ENCODE measurements around the gene PTPN22.

GRCh38 chr1:113859478-113860175, 11.9 kb downstream of the PTPN22 start:
- TF ChIP-seq POLR2A (IDR thresholded peaks at IDR 0.05) = no peak
- TF ChIP-seq, protein P1, sequence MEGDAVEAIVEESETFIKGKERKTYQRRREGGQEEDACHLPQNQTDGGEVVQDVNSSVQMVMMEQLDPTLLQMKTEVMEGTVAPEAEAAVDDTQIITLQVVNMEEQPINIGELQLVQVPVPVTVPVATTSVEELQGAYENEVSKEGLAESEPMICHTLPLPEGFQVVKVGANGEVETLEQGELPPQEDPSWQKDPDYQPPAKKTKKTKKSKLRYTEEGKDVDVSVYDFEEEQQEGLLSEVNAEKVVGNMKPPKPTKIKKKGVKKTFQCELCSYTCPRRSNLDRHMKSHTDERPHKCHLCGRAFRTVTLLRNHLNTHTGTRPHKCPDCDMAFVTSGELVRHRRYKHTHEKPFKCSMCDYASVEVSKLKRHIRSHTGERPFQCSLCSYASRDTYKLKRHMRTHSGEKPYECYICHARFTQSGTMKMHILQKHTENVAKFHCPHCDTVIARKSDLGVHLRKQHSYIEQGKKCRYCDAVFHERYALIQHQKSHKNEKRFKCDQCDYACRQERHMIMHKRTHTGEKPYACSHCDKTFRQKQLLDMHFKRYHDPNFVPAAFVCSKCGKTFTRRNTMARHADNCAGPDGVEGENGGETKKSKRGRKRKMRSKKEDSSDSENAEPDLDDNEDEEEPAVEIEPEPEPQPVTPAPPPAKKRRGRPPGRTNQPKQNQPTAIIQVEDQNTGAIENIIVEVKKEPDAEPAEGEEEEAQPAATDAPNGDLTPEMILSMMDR (IDR thresholded peaks at IDR 0.05) = no peak
